BE2C (cell line): Measurements from ENCODE around the gene PCDH9.

Source experiments
- DNase-seq: peaks from one replicate; pipeline ENCODE4 v3.0.0-alpha.2; 2020
- H3K27me3 ChIP-seq: fragments of 250-450 bp; sonication (Bioruptor Pico); 2 replicates; pipeline ENCODE4 v1.5.1; 2020; ENCODE audit warnings: mild to moderate bottlenecking
- H3K36me3 ChIP-seq: fragments of 250-450 bp; sonication (Bioruptor Pico); 2 replicates; pipeline ENCODE4 v1.5.1; 2020; ENCODE audit warnings: mild to moderate bottlenecking
- H3K4me1 ChIP-seq: fragments of 250-450 bp; sonication (Bioruptor Pico); 2 replicates; pipeline ENCODE4 v1.5.1; 2020
- H3K4me3 ChIP-seq: 2 replicates; pipeline ENCODE4 v1.5.1; 2011; ENCODE audit warnings: low read depth, low read length
- H3K9me3 ChIP-seq: fragments of 250-450 bp; sonication (Bioruptor Pico); 2 replicates; pipeline ENCODE4 v1.5.1; 2020
- CTCF ChIP-seq: IDR thresholded peaks from 2 replicates; pipeline ENCODE4 v1.5.1; 2012; ENCODE audit warnings: mild to moderate bottlenecking, low read depth, low read length

PCDH9 gene

GRCh38 chr13:66551128-66551527 is 679.0 kb downstream of the PCDH9 start:
- Histone ChIP-seq H3K27me3 (no peaks in the 10 kb centered on the region), H3K4me1 (no peaks in the 10 kb centered on the region), H3K4me3 (no peak overlapping the region), H3K36me3 (no peaks in the 10 kb centered on the region), H3K9me3 (no peaks in the 10 kb centered on the region)
- no peak for DNase-seq
- no peak for TF ChIP-seq CTCF

- DNase-seq: no peak
- Histone ChIP-seq H3K27me3 (no peaks in the 10 kb centered on the region), H3K4me3 (no peak overlapping the region), H3K9me3 (no peaks in the 10 kb centered on the region), H3K4me1 (no peaks in the 10 kb centered on the region), H3K36me3 (no peaks in the 10 kb centered on the region)
- no peak for TF ChIP-seq CTCF
Observed at GRCh38 chr13:66547685-66548084, 682.5 kb downstream of the PCDH9 start.

- H3K9me3 ChIP-seq: no peaks in the 10 kb centered on the region
- no peak for DNase-seq
- no peak for TF ChIP-seq CTCF
Observed at GRCh38 chr13:66546534-66547379, 683.4 kb downstream of the PCDH9 start.

GRCh38 chr13:66543780-66544179 is 686.4 kb downstream of the PCDH9 start:
- no peak overlapping the region for H3K4me3 ChIP-seq

More at GRCh38 chr13:66546534-66547379, 683.4 kb downstream of the PCDH9 start:
- Histone ChIP-seq H3K4me1 (no peaks in the 10 kb centered on the region), H3K27me3 (no peaks in the 10 kb centered on the region), H3K36me3 (no peaks in the 10 kb centered on the region), H3K4me3 (no peak overlapping the region)

GRCh38 chr13:66537417-66537816 is 692.7 kb downstream of the PCDH9 start:
- H3K36me3 ChIP-seq: no peaks in the 10 kb centered on the region
- DNase-seq: no peak
- H3K27me3 ChIP-seq: no peaks in the 10 kb centered on the region
- no peak overlapping the region for H3K4me3 ChIP-seq
- no peak for TF ChIP-seq CTCF
- H3K9me3 ChIP-seq: no peaks in the 10 kb centered on the region
- no peaks in the 10 kb centered on the region; the same call in 1 of the 2 replicates for H3K4me1 ChIP-seq

More at GRCh38 chr13:66543780-66544179, 686.4 kb downstream of the PCDH9 start:
- Histone ChIP-seq H3K27me3 (no peaks in the 10 kb centered on the region), H3K9me3 (no peaks in the 10 kb centered on the region), H3K4me1 (no peaks in the 10 kb centered on the region; the same call in 1 of the 2 replicates), H3K36me3 (no peaks in the 10 kb centered on the region)
- TF ChIP-seq CTCF: peak; percentile 44
- DNase-seq: no peak

- no peaks in the 10 kb centered on the region for H3K9me3 ChIP-seq
- H3K36me3 ChIP-seq: no peaks in the 10 kb centered on the region
- TF ChIP-seq CTCF: no peak
- no peaks in the 10 kb centered on the region for H3K27me3 ChIP-seq
- no peaks in the 10 kb centered on the region; the same call in 1 of the 2 replicates for H3K4me1 ChIP-seq
- no peak overlapping the region for H3K4me3 ChIP-seq
- no peak for DNase-seq
Observed at GRCh38 chr13:66536746-66537145, 693.4 kb downstream of the PCDH9 start.
